ENCODE measurements around the gene MTMR10.

DNA sequence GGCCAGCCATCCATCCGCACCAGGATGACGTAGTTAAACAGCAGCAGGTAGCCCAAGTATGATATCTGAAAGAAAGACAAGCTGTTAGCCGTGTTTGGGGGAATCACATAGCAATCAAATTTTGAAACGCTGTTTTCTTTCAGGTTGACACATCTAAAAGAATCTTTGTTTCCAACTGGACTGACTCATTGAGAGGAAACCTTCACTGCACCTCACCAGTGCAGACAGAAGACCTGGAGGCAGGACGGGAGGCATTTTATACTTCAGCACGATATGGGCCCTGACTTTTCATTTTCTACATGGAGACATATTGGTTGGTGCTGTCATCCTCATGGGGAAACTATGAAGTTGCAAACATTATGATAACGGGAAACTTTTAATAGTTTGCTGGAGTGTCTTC is 44.2 kb upstream of the MTMR10 start:
- TF ChIP-seq, protein P1, sequence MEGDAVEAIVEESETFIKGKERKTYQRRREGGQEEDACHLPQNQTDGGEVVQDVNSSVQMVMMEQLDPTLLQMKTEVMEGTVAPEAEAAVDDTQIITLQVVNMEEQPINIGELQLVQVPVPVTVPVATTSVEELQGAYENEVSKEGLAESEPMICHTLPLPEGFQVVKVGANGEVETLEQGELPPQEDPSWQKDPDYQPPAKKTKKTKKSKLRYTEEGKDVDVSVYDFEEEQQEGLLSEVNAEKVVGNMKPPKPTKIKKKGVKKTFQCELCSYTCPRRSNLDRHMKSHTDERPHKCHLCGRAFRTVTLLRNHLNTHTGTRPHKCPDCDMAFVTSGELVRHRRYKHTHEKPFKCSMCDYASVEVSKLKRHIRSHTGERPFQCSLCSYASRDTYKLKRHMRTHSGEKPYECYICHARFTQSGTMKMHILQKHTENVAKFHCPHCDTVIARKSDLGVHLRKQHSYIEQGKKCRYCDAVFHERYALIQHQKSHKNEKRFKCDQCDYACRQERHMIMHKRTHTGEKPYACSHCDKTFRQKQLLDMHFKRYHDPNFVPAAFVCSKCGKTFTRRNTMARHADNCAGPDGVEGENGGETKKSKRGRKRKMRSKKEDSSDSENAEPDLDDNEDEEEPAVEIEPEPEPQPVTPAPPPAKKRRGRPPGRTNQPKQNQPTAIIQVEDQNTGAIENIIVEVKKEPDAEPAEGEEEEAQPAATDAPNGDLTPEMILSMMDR (IDR thresholded peaks at IDR 0.05), result no peak
- TF ChIP-seq POLR2AphosphoS5 (IDR thresholded peaks at IDR 0.05; ENCODE audit: insufficient read depth in 1 of 2, low read depth in 1 of 2) (no peak), POLR2A (IDR thresholded peaks at IDR 0.05) (no peak)

Data from vagina (tissue), 2 donors.